SK-N-MC (cell line): ENCODE results near the gene KANSL1.

Experiments used
- DNase-seq: peaks from one replicate; pipeline ENCODE4 v3.0.0-alpha.2; 2011; ENCODE audit warnings: low read depth, low spot score
- H3K27ac ChIP-seq: fragments of 200-600 bp; sonication (generic); 2 replicates; pipeline ENCODE4 v1.5.1; 2016; ENCODE audit warnings: mixed run types
- H3K36me3 ChIP-seq: fragments of 200-600 bp; sonication (generic); 2 replicates; pipeline ENCODE4 v1.6.1; 2017; ENCODE audit warnings: antibody characterized with exemption, low read length, mixed read lengths; ENCODE audit not compliant: insufficient read depth
- H3K4me3 ChIP-seq: fragments of 200-600 bp; sonication (generic); 2 replicates; pipeline ENCODE4 v1.5.1; 2016
- H3K9ac ChIP-seq: fragments of 200-600 bp; sonication (generic); 2 replicates; pipeline ENCODE4 v1.8.0; 2017; ENCODE audit warnings: mixed run types, mixed read lengths; ENCODE audit not compliant: insufficient read length
- H3K9me3 ChIP-seq: fragments of 200-600 bp; sonication (generic); 2 replicates; pipeline ENCODE4 v1.6.1; 2017; ENCODE audit warnings: low read depth, mild to moderate bottlenecking, antibody characterized with exemption, low read length, moderate library complexity, mixed read lengths
- EZH2 ChIP-seq: fragments of 200-600 bp; sonication (generic); IDR thresholded peaks from one replicate; pipeline ENCODE4 v1.6.1; 2017; ENCODE audit warnings: antibody characterized with exemption
- FOXP2 ChIP-seq: optimal IDR thresholded peaks from 2 replicates; pipeline ENCODE3; 2011; ENCODE audit warnings: mild to moderate bottlenecking, moderate library complexity; ENCODE audit not compliant: insufficient read depth; ENCODE audit errors: extremely low read length, control extremely low read depth
- POLR2AphosphoS5 ChIP-seq: IDR thresholded peaks from 2 replicates; pipeline ENCODE4 v1.6.1; 2012; ENCODE audit warnings: mild to moderate bottlenecking, low read depth, low read length, borderline replicate concordance

KANSL1 gene

DNA sequence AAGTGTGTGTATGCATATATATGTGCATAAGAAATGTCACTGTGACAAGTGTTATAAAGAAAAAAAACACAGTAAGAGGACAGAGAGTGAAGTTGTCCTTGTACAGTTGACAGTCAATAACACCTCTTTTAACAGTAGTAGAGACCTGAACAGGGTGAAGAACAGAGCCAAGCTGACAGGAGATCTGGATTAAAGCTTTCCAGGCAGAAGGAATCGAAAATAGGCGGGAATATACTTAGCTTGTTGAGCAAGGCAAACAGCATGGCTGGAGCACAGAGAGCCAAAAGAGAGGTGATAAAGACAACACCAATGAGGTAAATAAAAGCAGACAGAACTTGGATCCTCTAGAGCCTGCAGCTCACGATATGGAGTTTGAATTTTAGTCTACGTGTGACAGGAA is 64.8 kb downstream of the KANSL1 start:
- no peak overlapping the region for H3K9ac ChIP-seq
- no peak for DNase-seq
- TF ChIP-seq POLR2AphosphoS5 = no peak
- no peak for TF ChIP-seq EZH2
- TF ChIP-seq FOXP2 = no peak
- H3K9me3 ChIP-seq = no peaks in the 10 kb centered on the region
- H3K36me3 ChIP-seq = no peaks in the 10 kb centered on the region
- H3K27ac ChIP-seq = no peak overlapping the region
- no peak overlapping the region for H3K4me3 ChIP-seq

DNA sequence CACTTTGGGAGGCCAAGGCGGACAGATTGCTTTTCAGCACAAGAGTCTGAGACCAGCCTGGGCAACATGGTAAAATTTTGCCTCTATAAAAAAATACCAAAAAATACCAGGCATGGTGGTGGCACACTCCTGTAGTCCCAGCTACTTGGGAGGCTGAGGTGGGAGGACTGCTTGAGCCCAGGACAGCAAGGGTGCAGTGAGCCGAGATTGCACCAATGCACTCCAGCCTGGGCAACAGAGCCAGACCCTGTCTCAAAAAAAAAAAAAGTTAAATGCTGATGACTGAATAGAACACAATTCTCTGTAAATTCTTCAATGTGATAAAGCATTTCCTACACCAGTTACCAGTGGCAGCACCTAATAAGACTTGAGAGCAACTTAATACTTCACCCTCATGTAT is 65.7 kb downstream of the KANSL1 start:
- Histone ChIP-seq H3K27ac (no peak overlapping the region), H3K36me3 (no peaks in the 10 kb centered on the region), H3K4me3 (no peak overlapping the region), H3K9me3 (no peaks in the 10 kb centered on the region), H3K9ac (no peak overlapping the region)
- TF ChIP-seq POLR2AphosphoS5 (no peak), EZH2 (no peak), FOXP2 (no peak)
- no peak for DNase-seq

DNA sequence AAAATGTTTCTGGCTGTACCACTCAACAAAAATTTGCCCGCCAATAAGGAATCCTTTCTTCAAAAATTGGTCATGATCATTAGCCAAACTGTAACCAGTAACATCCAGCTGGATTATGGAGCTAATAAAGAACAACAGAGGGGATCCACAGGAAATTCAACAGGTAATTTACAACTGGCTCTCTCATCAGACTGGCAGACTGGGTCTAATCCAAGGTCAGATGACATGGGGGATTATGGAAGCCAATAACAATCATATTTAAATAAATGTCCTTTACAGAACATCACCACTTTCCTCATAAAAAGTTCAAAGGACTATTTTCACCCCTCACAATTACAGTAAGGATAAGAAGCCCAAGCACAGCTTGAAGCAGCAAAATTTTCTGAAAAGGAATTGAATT is 66.4 kb downstream of the KANSL1 start:
- Histone ChIP-seq H3K9me3 (no peaks in the 10 kb centered on the region), H3K27ac (no peak overlapping the region), H3K36me3 (no peaks in the 10 kb centered on the region), H3K9ac (no peak overlapping the region), H3K4me3 (no peak overlapping the region)
- TF ChIP-seq FOXP2 (no peak), POLR2AphosphoS5 (no peak)
- DNase-seq = no peak

DNA sequence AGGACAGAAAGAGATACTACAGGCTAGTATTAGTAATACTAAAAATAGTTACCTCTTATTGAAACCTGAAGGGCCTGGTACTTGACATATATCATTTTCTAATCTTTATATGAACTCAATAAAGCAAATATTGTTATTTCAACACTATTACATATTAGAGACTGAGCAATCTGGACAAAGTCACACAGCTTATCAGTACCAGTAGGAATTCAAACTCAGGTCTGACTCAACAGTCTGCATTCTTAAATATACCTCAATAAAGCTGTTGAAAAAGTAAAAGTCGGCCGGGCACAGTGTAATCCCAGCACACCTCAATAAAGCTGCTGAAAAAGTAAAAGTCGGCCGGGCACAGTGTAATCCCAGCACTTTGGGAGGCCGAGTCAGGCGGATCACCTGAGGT is 67.4 kb downstream of the KANSL1 start:
- no peaks in the 10 kb centered on the region for H3K36me3 ChIP-seq
- H3K4me3 ChIP-seq = no peak overlapping the region
- no peaks in the 10 kb centered on the region for H3K9me3 ChIP-seq
- H3K27ac ChIP-seq = no peak overlapping the region
- TF ChIP-seq FOXP2 (no peak), POLR2AphosphoS5 (no peak), EZH2 (no peak)
- H3K9ac ChIP-seq = no peak overlapping the region
- DNase-seq = no peak

DNA sequence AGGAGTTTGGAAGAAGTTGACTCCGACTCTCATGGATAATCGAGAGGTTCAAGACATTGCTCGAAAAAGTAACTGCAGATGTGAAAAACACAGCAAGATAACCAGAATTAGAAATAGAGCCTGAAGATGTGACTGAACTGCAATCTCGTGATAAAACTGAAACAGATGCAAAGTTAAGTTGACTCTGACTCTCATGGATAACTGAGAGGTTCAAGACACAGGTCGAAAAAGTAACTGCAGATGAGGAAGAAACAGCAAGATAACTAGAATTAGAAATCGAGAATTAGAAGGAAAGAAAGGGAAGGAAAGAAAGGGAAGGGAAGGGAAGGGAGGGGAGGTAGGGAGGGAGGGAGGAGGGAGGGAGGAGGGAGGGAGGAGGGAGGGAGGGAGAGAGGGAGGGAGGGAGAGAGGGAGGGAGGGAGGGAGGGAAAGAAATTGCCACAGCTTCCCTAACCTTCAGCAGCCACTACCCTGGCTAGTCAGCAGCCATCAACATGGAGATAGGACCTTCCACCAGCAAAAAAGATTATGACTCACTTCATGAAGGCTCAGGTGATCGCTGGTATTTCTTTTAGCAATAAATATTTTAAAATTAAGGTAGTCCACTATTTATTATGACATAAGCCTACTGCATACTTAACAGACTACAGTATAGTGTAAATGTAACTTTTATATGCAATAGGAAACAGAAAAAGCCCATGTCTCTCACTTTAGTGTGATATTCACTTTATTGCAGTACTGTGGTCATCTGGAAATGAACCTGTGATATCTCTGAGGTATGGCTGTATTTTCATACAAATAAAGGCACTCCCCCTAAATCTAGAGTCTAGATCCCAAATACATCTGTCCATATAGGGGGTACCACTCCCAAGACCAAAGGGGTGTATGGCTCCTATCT is 68.3 kb downstream of the KANSL1 start:
- Histone ChIP-seq H3K9ac (no peak overlapping the region), H3K9me3 (no peaks in the 10 kb centered on the region), H3K4me3 (no peak overlapping the region), H3K27ac (no peak overlapping the region), H3K36me3 (no peaks in the 10 kb centered on the region)
- DNase-seq = no peak
- TF ChIP-seq POLR2AphosphoS5 = no peak
- no peak for TF ChIP-seq FOXP2
- no peak for TF ChIP-seq EZH2

DNA sequence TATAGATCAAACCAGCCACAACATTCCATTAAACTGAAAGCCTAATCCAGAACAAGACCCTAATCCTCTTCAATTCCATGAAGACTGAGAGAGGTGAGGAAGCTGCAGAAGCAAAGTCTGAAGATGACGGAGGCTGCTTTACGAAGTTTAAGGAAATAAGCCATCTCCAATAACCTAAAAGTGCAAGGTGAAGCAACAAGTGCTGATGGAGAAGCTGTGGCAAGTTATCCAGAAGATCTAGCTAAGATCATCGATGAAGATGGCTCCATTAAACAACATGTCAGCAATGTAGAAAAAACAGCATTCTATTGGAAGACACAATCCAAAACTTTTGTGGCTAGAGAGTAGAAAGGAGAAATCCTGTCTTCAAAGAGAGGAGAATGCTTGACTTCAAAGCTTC is 69.6 kb downstream of the KANSL1 start:
- H3K9me3 ChIP-seq = no peaks in the 10 kb centered on the region
- no peak overlapping the region for H3K4me3 ChIP-seq
- DNase-seq = no peak
- no peak overlapping the region for H3K27ac ChIP-seq
- no peak overlapping the region for H3K9ac ChIP-seq
- H3K36me3 ChIP-seq = no peaks in the 10 kb centered on the region
- TF ChIP-seq EZH2 (no peak), POLR2AphosphoS5 (no peak), FOXP2 (no peak)

DNA sequence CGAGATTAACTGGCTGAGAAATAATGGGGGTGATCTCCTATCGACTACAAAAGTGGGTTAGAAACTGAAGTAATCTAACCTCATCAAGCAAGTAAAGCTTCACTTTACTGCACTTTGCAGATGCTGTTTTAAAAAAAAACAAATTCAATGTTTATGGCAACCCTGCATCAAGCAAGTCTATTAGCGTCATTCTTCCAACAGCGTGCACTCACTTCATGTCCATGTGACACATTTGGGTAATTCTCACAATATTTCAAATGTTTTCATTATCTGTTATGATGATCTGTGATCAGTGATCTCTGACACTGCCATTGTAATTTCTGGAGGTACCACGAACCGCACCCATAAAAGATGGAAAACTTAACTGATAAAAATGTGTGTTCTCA is 70.8 kb downstream of the KANSL1 start:
- no peak overlapping the region for H3K4me3 ChIP-seq
- no peaks in the 10 kb centered on the region for H3K9me3 ChIP-seq
- TF ChIP-seq EZH2 (no peak), POLR2AphosphoS5 (no peak), FOXP2 (no peak)
- no peaks in the 10 kb centered on the region for H3K36me3 ChIP-seq
- no peak overlapping the region for H3K9ac ChIP-seq
- H3K27ac ChIP-seq = no peak overlapping the region
- DNase-seq = no peak

DNA sequence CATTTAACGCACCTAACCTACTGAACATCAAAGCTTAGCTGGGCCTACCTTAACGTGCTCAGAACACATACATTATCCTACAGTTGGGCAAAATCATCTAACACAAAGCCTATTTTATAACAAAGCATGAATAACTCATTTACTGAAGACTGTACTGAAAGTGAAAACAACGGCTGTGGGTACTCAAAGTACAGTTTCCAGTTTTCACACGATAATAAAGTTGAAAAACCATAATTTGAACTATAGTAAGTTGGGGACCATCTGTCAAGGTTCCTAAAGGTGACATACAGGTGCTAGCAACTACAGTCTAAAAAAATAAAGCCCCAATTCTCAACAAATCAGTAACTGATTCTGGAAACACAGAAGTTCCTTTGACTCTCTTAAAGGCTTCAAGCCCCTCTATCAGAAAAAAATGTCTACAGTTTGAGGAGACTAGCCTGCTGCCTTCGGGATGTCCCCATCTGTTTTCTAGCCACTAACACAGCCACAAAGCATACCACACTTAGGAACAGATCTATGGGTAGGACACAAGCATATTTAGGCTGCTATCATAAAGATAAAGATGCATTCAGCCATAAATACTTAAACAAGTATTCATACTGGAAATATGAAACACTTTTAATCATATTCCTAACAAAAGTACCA is 71.3 kb downstream of the KANSL1 start:
- TF ChIP-seq EZH2 (no peak), POLR2AphosphoS5 (no peak), FOXP2 (no peak)
- Histone ChIP-seq H3K27ac (no peak overlapping the region), H3K9me3 (no peaks in the 10 kb centered on the region), H3K9ac (no peak overlapping the region), H3K36me3 (no peaks in the 10 kb centered on the region), H3K4me3 (no peak overlapping the region)
- DNase-seq = no peak
